H1 (cell line): Measurements from ENCODE around the gene SMYD1. TPM values are rescaled to one million over a fixed set of nuclear protein-coding genes. Genes with fewer than 3 reads are reported as not detected.

Source experiments
- CTCF ChIA-PET: fragments of 300-600 bp; sonication (Branson Sonifier 250); formaldehyde crosslinking; loops from one replicate; lab custom pipeline; 2021; ENCODE audit not compliant: partially characterized antibody; lab: Charles Lee
- POLR2A ChIA-PET: fragments of 300-600 bp; sonication (Branson Sonifier 250); formaldehyde crosslinking; loops from one replicate; lab custom pipeline; 2021; ENCODE audit warnings: inconsistent platforms; ENCODE audit not compliant: partially characterized antibody; lab: Charles Lee
- DNase-seq, 2 experiments: peaks; one replicate each; pipeline versions ENCODE4 v3.0.0 to v3.0.0-alpha.2; 2010 to 2022; ENCODE audit warnings: low spot score in 2 of 2, low read depth in 1 of 2, mixed read lengths in 1 of 2
- FAIRE-seq: peaks from 2 replicates; lab custom pipeline; 2011; peaks lifted over from hg19 to GRCh38; lab: Jason Lieb, UNC
- H2AFZ ChIP-seq: 2 replicates; pipeline ENCODE4 v1.8.1; 2012; ENCODE audit warnings: low read length, inconsistent platforms
- H2AK5ac ChIP-seq: 2 replicates; pipeline ENCODE4 v1.6.1; 2013; ENCODE audit warnings: low read depth, low read length
- H2BK120ac ChIP-seq: replicated peaks from 2 replicates; pipeline ENCODE3; 2013; ENCODE audit warnings: low read depth, low read length, inconsistent platforms
- H2BK12ac ChIP-seq: 2 replicates; pipeline ENCODE4 v1.6.1; 2013; ENCODE audit warnings: low read depth, low read length
- H2BK15ac ChIP-seq: 2 replicates; pipeline ENCODE4 v1.6.1; 2013; ENCODE audit warnings: low read length
- H2BK20ac ChIP-seq: 2 replicates; pipeline ENCODE4 v1.6.1; 2013; ENCODE audit warnings: low read length
- H2BK5ac ChIP-seq: 2 replicates; pipeline ENCODE4 v1.6.1; 2013; ENCODE audit warnings: low read depth, low read length
- H3K14ac ChIP-seq: 2 replicates; pipeline ENCODE4 v1.6.1; 2013; ENCODE audit warnings: inconsistent platforms; ENCODE audit not compliant: insufficient read length
- H3K18ac ChIP-seq: 2 replicates; pipeline ENCODE4 v1.6.1; 2013; ENCODE audit warnings: low read length; ENCODE audit errors: extremely low read depth
- H3K23ac ChIP-seq: 2 replicates; pipeline ENCODE4 v1.6.1; 2013; ENCODE audit warnings: inconsistent platforms; ENCODE audit not compliant: insufficient read length
- H3K23me2 ChIP-seq: 2 replicates; pipeline ENCODE4 v1.6.1; 2013; ENCODE audit warnings: low read depth, low read length
- H3K27ac ChIP-seq: 2 replicates; pipeline ENCODE4 v1.6.1; 2011; ENCODE audit warnings: low read depth, low read length, inconsistent platforms
- H3K27me3 ChIP-seq, 4 experiments: replicated peaks in 1 of 4; 1 replicate in 1 of 4; 2 replicates in 3 of 4; pipeline versions ENCODE4 v1.6.1 to v1.8.1; 2011 to 2013; ENCODE audit warnings: low read length in 3 of 4, mild to moderate bottlenecking in 3 of 4, inconsistent platforms in 2 of 4, mixed read lengths in 2 of 4, moderate library complexity in 1 of 4; ENCODE audit not compliant: control insufficient read depth in 3 of 4, insufficient read depth in 3 of 4; ENCODE audit errors: extremely low read depth in 1 of 4
- H3K36me3 ChIP-seq, 4 experiments: 2 replicates each; pipeline versions ENCODE4 v1.6.1 to v1.8.1; 2011 to 2013; ENCODE audit warnings: mild to moderate bottlenecking in 4 of 4, low read length in 3 of 4, moderate library complexity in 2 of 4, control low read depth in 1 of 4, inconsistent platforms in 1 of 4; ENCODE audit not compliant: insufficient read depth in 4 of 4, control insufficient read depth in 2 of 4
- H3K4ac ChIP-seq: replicated peaks from 2 replicates; pipeline ENCODE3; 2013; ENCODE audit warnings: low read length, low read depth, mixed read lengths, inconsistent platforms; ENCODE audit not compliant: insufficient read length
- H3K4me1 ChIP-seq, 4 experiments: replicated peaks in 1 of 4; 1 replicate in 1 of 4; 2 replicates in 3 of 4; pipeline versions ENCODE4 v1.6.1 to v1.8.1; 2011 to 2013; ENCODE audit warnings: low read length in 3 of 4, inconsistent platforms in 2 of 4, mixed read lengths in 1 of 4; ENCODE audit not compliant: insufficient read depth in 4 of 4, control insufficient read depth in 3 of 4
- H3K4me2 ChIP-seq, 2 experiments: 2 replicates each; pipeline versions ENCODE4 v1.6.1 to v1.8.1; 2011 to 2013; ENCODE audit warnings: low read depth in 2 of 2, low read length in 2 of 2, control low read depth in 1 of 2, inconsistent platforms in 1 of 2, mild to moderate bottlenecking in 1 of 2; ENCODE audit not compliant: insufficient read depth in 1 of 2
- H3K4me3 ChIP-seq, 4 experiments: fragments of 200-600, 300-600 bp in 1 of 4; sonication (generic), shearing (Covaris generic), sonication (Bioruptor Twin) in 1 of 4; 2 replicates each; pipeline versions ENCODE4 v1.5.1 to v1.8.1; 2011 to 2016; ENCODE audit warnings: low read length in 4 of 4, low read depth in 3 of 4, control low read depth in 2 of 4, inconsistent platforms in 2 of 4, mild to moderate bottlenecking in 2 of 4, mixed read lengths in 1 of 4, moderate library complexity in 1 of 4; ENCODE audit not compliant: insufficient read depth in 2 of 4; ENCODE audit errors: extremely low read depth in 1 of 4
- H3K56ac ChIP-seq: replicated peaks from 2 replicates; pipeline ENCODE3; 2013; ENCODE audit warnings: low read depth, mild to moderate bottlenecking, mixed read lengths, low read length, inconsistent platforms; ENCODE audit not compliant: insufficient read length
- H3K79me1 ChIP-seq: 2 replicates; pipeline ENCODE4 v1.6.1; 2013; ENCODE audit warnings: low read depth, low read length, control low read depth
- H3K79me2 ChIP-seq, 2 experiments: 2 replicates each; pipeline versions ENCODE4 v1.6.1 to v1.8.1; 2012 to 2013; ENCODE audit warnings: low read length in 2 of 2, mild to moderate bottlenecking in 2 of 2, inconsistent platforms in 1 of 2; ENCODE audit not compliant: insufficient read depth in 2 of 2, control insufficient read depth in 1 of 2
- H3K9ac ChIP-seq, 4 experiments: replicated peaks in 1 of 4; 1 replicate in 1 of 4; 2 replicates in 3 of 4; pipeline versions ENCODE4 v1.6.1 to v1.8.1; 2011 to 2013; ENCODE audit warnings: low read depth in 3 of 4, low read length in 3 of 4, control low read depth in 2 of 4, mild to moderate bottlenecking in 2 of 4, moderate library complexity in 2 of 4, inconsistent platforms in 1 of 4; ENCODE audit errors: extremely low read depth in 1 of 4
- H3K9me3 ChIP-seq, 2 experiments: 2 replicates each; pipeline versions ENCODE4 v1.6.1 to v1.8.1; 2012 to 2013; ENCODE audit warnings: mild to moderate bottlenecking in 2 of 2, moderate library complexity in 2 of 2, control low read depth in 1 of 2, inconsistent platforms in 1 of 2, low read depth in 1 of 2, low read length in 1 of 2, mixed read lengths in 1 of 2; ENCODE audit not compliant: insufficient read depth in 2 of 2
- H4K20me1 ChIP-seq, 2 experiments: replicated peaks in 1 of 2; 2 replicates each; pipeline versions ENCODE3 to v1.8.1; 2011 to 2013; ENCODE audit warnings: inconsistent platforms in 2 of 2, low read length in 2 of 2, mild to moderate bottlenecking in 1 of 2; ENCODE audit not compliant: insufficient read depth in 2 of 2, control insufficient read depth in 1 of 2
- H4K5ac ChIP-seq: 2 replicates; pipeline ENCODE4 v1.6.1; 2013; ENCODE audit warnings: low read length, low read depth, mixed read lengths, inconsistent platforms; ENCODE audit not compliant: insufficient read length
- H4K8ac ChIP-seq: 2 replicates; pipeline ENCODE4 v1.8.0; 2013; ENCODE audit warnings: mild to moderate bottlenecking, moderate library complexity, low read length, inconsistent platforms; ENCODE audit not compliant: insufficient read depth; ENCODE audit errors: extremely low read depth
- H4K91ac ChIP-seq: replicated peaks from 2 replicates; pipeline ENCODE3; 2013; ENCODE audit warnings: low read length, mixed read lengths, inconsistent platforms; ENCODE audit not compliant: insufficient read length
- CBX8 ChIP-seq: fragments of 300-800, 300-1000 bp; sonication (generic); IDR thresholded peaks from 2 replicates; pipeline ENCODE4 v1.7.1; 2016; ENCODE audit warnings: low read depth, low read length, borderline replicate concordance
- CHD1 ChIP-seq: IDR thresholded peaks from 2 replicates; pipeline ENCODE4 v1.6.1; 2012; ENCODE audit warnings: low read depth, low read length, improper control_type of control experiment
- EZH2 ChIP-seq: fragments of 200-600 bp; sonication (generic); IDR thresholded peaks from 2 replicates; pipeline ENCODE4 v1.7.1; 2012; ENCODE audit warnings: low read depth, mild to moderate bottlenecking, moderate library complexity, low read length, inconsistent platforms; ENCODE audit not compliant: severe bottlenecking
- GABPA ChIP-seq: IDR thresholded peaks from 2 replicates; pipeline ENCODE4 v1.6.1; 2011; ENCODE audit warnings: mild to moderate bottlenecking, low read length, moderate library complexity, borderline replicate concordance; ENCODE audit not compliant: insufficient read depth
- GTF2F1 ChIP-seq: IDR thresholded peaks from 2 replicates; pipeline ENCODE4 v1.6.1; 2012; ENCODE audit warnings: low read depth, low read length, improper control_type of control experiment, borderline replicate concordance
- HDAC6 ChIP-seq: IDR thresholded peaks from one replicate; pipeline ENCODE4 v1.7.1; 2012; ENCODE audit warnings: low read depth, mild to moderate bottlenecking, inconsistent platforms, low read length, moderate library complexity
- POLR2A ChIP-seq, 2 experiments: IDR thresholded peaks; 1 replicate in 1 of 2; 2 replicates in 1 of 2; pipeline ENCODE4 v1.6.1; 2011; ENCODE audit warnings: low read depth in 2 of 2, low read length in 2 of 2, mild to moderate bottlenecking in 2 of 2; ENCODE audit errors: control extremely low read depth in 1 of 2
- POU5F1 ChIP-seq: IDR thresholded peaks from 2 replicates; pipeline ENCODE4 v1.6.1; 2011; ENCODE audit warnings: low read depth, mild to moderate bottlenecking, low read length, moderate library complexity
- TAF1 ChIP-seq: IDR thresholded peaks from 2 replicates; pipeline ENCODE4 v1.6.1; 2011; ENCODE audit warnings: mild to moderate bottlenecking, low read depth, low read length
- ZNF274 ChIP-seq: IDR thresholded peaks from 2 replicates; pipeline ENCODE4 v1.7.0; 2012; ENCODE audit warnings: low read length, borderline replicate concordance; ENCODE audit errors: extremely low read depth
- WGBS, 2 experiments: shearing (Covaris generic) in 1 of 2; methylation state at CpG; one replicate each; pipeline versions ENCODE4 v1.1.6 to v1.1.7; 2013 to 2015; ENCODE audit warnings: low lambda C conversion rate in 2 of 2, mixed read lengths in 2 of 2, inconsistent platforms in 1 of 2, low coverage in 1 of 2, missing lambda C conversion rate in 1 of 2; ENCODE audit not compliant: insufficient replicate concordance in 2 of 2, insufficient coverage in 1 of 2, insufficient read length in 1 of 2; ENCODE audit errors: extremely low coverage in 1 of 2, missing lambda C conversion rate in 1 of 2; 5-methylcytosine and 5-hydroxymethylcytosine counted together
- polyA plus RNA-seq, 7 experiments: library from polyadenylated mRNA; depleted of rRNA in 3 of 7; stranded (reverse) in 5 of 7; unstranded in 2 of 7; fragments of >200 nt in 5 of 7; fragments of 200-250 nt in 2 of 7; gene quantifications; 1 replicate in 5 of 7; 2 replicates in 1 of 7; 4 replicates in 1 of 7; pipeline versions ENCODE4 v1.2.1 to v1.2.3, GENCODE V29; 2011 to 2013; ENCODE audit warnings: missing spikeins in 2 of 7, mixed read lengths in 2 of 7
- total RNA-seq: library from RNA; stranded (reverse); fragmentation: NEBNext Ultra II Directional; extraction: Animal tissue kit (Norgen Biotek cat#: 25700); gene quantifications from 2 replicates; pipeline ENCODE4 v1.2.1, GENCODE V29; 2021
- TF ChIP-seq, protein P1 (sequence below): IDR thresholded peaks from 2 replicates; pipeline ENCODE4 v1.6.1; 2011; ENCODE audit warnings: low read length, improper control_type of control experiment

Gene SMYD1
- total and polyA plus RNA-seq, 2 of the 8 experiments (the other 6 are each of a cell fraction or from before 2014, with no cell fraction given): 0.06 TPM; not detected in 1

DNA sequence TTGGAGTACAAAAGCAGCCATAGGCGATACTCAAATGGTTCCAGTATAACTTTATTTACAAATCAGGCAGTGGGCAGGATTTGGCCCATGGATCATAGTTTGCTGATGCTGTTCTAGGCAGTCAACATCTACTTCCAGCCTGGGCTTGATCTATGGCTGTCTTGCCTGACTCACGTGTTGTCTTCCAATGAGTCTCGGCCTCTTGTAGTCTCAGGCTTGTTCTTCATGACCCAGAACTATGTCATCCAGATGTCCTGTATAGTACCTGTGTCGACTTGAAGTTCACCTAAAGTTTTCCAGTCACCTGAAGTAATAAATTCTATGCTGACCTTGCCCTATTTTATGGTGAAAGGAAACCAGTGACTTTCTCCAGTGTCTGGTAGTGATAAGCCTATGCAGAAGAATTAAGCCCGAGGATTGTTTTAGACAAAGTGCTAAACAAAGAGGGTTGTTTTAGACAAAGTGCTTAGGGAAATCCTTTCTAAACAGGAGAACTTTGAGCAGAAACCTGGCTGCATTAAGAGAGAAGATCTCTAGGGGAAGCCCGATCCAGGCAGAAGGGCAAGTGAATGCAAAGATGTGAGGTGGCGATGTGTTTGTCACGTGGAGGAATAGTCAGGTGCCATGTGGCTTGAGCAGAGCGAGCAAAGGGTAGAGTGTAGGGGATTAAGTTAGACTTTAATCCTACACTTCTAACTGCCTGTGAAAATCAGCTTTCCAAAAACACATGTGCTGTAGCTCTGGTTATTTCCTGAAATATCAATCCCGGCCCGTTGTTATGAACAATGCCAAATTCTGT lies 94.0 kb downstream of the SMYD1 start:
- no peak overlapping the region for H2BK12ac ChIP-seq
- no peak for FAIRE-seq
- no peak for TF ChIP-seq EZH2
- TF ChIP-seq HDAC6: no peak
- TF ChIP-seq, protein P1, sequence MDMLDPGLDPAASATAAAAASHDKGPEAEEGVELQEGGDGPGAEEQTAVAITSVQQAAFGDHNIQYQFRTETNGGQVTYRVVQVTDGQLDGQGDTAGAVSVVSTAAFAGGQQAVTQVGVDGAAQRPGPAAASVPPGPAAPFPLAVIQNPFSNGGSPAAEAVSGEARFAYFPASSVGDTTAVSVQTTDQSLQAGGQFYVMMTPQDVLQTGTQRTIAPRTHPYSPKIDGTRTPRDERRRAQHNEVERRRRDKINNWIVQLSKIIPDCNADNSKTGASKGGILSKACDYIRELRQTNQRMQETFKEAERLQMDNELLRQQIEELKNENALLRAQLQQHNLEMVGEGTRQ: no peak
- TF ChIP-seq GTF2F1: no peak
- no peak for TF ChIP-seq POLR2A (IDR thresholded peaks at IDR 0.05; ENCODE audit: control extremely low read depth in 1 of 2, low read depth in 2 of 2, low read length in 2 of 2)
- no peak for TF ChIP-seq TAF1
- TF ChIP-seq CBX8: no peak
- TF ChIP-seq ZNF274: no peak
- TF ChIP-seq GABPA: no peak
- no peak for TF ChIP-seq POU5F1
- no peak for TF ChIP-seq CHD1

More for the DNA sequence above, 94.0 kb downstream of the SMYD1 start:
- no peaks in the 10 kb centered on the region for H3K36me3 ChIP-seq
- H3K4me3 ChIP-seq: no peak overlapping the region
- H4K91ac ChIP-seq: no peak overlapping the region
- H3K9ac ChIP-seq: no peak overlapping the region
- H3K27me3 ChIP-seq: no peaks in the 10 kb centered on the region
- POLR2A ChIA-PET: interaction anchor here (1.9 to 2.0 kb wide), 2 partner anchors 107 to 146 kb away, joined by 6 to 9 read pairs; partner anchors contain the start of genes KRCC1 and RNU2-63P
- H4K5ac ChIP-seq: no peak overlapping the region
- H3K27ac ChIP-seq: no peak overlapping the region
- CTCF ChIA-PET: interaction anchor here (1.0 to 7.5 kb wide), 8 partner anchors 28 to 151 kb away, joined by 3 to 134 read pairs (median 4); no protein-coding TSS in a partner anchor
- no peak overlapping the region for H2BK20ac ChIP-seq
- H2BK5ac ChIP-seq: no peak overlapping the region
- no peak overlapping the region for H4K8ac ChIP-seq
- no peak for DNase-seq
- no peaks in the 10 kb centered on the region for H3K79me1 ChIP-seq
- H2BK15ac ChIP-seq: no peak overlapping the region
- no peak overlapping the region for H3K18ac ChIP-seq
- H3K56ac ChIP-seq: no peak overlapping the region
- H2AK5ac ChIP-seq: no peak overlapping the region
- no peak overlapping the region for H3K23ac ChIP-seq
- H3K79me2 ChIP-seq: no peaks in the 10 kb centered on the region
- H4K20me1 ChIP-seq: no peaks in the 10 kb centered on the region
- no peaks in the 10 kb centered on the region; the same call in 1 of the 2 replicates for H3K23me2 ChIP-seq
- H3K9me3 ChIP-seq: no peaks in the 10 kb centered on the region
- 90% methylated on average over 11 of the region's 11 CpGs; no CpG with 5 or more reads in 1 of the 2 experiments for WGBS, 2 experiments
- no peak overlapping the region for H2BK120ac ChIP-seq
- H3K4me1 ChIP-seq: peaks cover 0 to 6% (median 0%) of the 10 kb centered on the region in 4 experiments; a peak in 2 of 7 replicates
- no peak overlapping the region for H3K4me2 ChIP-seq
- H3K14ac ChIP-seq: no peak overlapping the region
- H3K4ac ChIP-seq: no peak overlapping the region
- H2AFZ ChIP-seq: no peak overlapping the region
